ENCODE results near the gene DMRTC1B. TPM values are rescaled to one million over a fixed set of nuclear protein-coding genes. Genes with fewer than 3 reads are reported as not detected.
"Not testable (repeated sequence)": the region's sequence is repeated elsewhere in the genome, so short reads cannot be mapped to it uniquely, and the experiment has no call there.

Gene DMRTC1B
- 0.53 TPM for total RNA-seq
- long read RNA-seq: 0 reads

GRCh38 chrX:72776653-72777466, at the start of gene DMRTC1B:
DMRTC1B (plus strand) TSS chrX:72776890; CDS start chrX:72845136, 68,246 bp downstream.
- H3K27me3 ChIP-seq (ENCODE audit: low read depth); H3K4me3 ChIP-seq; intact Hi-C loops (cut with DNase I); DNase-seq; H3K4me1 ChIP-seq; H3K9me3 ChIP-seq; H3K36me3 ChIP-seq; H3K27ac ChIP-seq: not testable (repeated sequence)
- ATAC-seq: peak; percentile 91 to 93

- DNase-seq: no peak
- H3K4me3 ChIP-seq: no peak overlapping the region
- no peaks in the 10 kb centered on the region for H3K4me1 ChIP-seq
- intact Hi-C loops (cut with DNase I): no loop called here
- no peaks in the 10 kb centered on the region for H3K27me3 ChIP-seq (ENCODE audit: low read depth)
- TF ChIP-seq, protein P1, sequence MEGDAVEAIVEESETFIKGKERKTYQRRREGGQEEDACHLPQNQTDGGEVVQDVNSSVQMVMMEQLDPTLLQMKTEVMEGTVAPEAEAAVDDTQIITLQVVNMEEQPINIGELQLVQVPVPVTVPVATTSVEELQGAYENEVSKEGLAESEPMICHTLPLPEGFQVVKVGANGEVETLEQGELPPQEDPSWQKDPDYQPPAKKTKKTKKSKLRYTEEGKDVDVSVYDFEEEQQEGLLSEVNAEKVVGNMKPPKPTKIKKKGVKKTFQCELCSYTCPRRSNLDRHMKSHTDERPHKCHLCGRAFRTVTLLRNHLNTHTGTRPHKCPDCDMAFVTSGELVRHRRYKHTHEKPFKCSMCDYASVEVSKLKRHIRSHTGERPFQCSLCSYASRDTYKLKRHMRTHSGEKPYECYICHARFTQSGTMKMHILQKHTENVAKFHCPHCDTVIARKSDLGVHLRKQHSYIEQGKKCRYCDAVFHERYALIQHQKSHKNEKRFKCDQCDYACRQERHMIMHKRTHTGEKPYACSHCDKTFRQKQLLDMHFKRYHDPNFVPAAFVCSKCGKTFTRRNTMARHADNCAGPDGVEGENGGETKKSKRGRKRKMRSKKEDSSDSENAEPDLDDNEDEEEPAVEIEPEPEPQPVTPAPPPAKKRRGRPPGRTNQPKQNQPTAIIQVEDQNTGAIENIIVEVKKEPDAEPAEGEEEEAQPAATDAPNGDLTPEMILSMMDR (IDR thresholded peaks at IDR 0.05): no peak
- ATAC-seq: no peak
- H3K36me3 ChIP-seq: no peaks in the 10 kb centered on the region
- no peak overlapping the region for H3K27ac ChIP-seq
- no peaks in the 10 kb centered on the region for H3K9me3 ChIP-seq
Observed at GRCh38 chrX:72727846-72728245, 48.8 kb upstream of the DMRTC1B start.

- ATAC-seq; H3K36me3 ChIP-seq; DNase-seq; H3K4me1 ChIP-seq; H3K9me3 ChIP-seq; intact Hi-C loops (cut with DNase I); H3K27ac ChIP-seq; H3K27me3 ChIP-seq (ENCODE audit: low read depth); H3K4me3 ChIP-seq: not testable (repeated sequence)
Observed at GRCh38 chrX:72733636-72734035, 43.1 kb upstream of the DMRTC1B start.

GRCh38 chrX:72735561-72735960, 41.1 kb upstream of the DMRTC1B start:
- no peak for ATAC-seq
- Histone ChIP-seq H3K9me3 (no peaks in the 10 kb centered on the region), H3K27ac (no peak overlapping the region), H3K36me3 (no peaks in the 10 kb centered on the region), H3K4me3 (no peak overlapping the region), H3K4me1 (no peaks in the 10 kb centered on the region), H3K27me3 (ENCODE audit: low read depth) (no peaks in the 10 kb centered on the region)
- intact Hi-C loops (cut with DNase I): no loop called here
- TF ChIP-seq, protein P1 (IDR thresholded peaks at IDR 0.05): no peak
- no peak for DNase-seq

- H3K36me3 ChIP-seq; ATAC-seq; H3K27me3 ChIP-seq (ENCODE audit: low read depth); intact Hi-C loops (cut with DNase I); H3K4me1 ChIP-seq; H3K27ac ChIP-seq; H3K4me3 ChIP-seq; H3K9me3 ChIP-seq; DNase-seq: not testable (repeated sequence)
Observed at GRCh38 chrX:72745546-72745945, 31.1 kb upstream of the DMRTC1B start.

DNA sequence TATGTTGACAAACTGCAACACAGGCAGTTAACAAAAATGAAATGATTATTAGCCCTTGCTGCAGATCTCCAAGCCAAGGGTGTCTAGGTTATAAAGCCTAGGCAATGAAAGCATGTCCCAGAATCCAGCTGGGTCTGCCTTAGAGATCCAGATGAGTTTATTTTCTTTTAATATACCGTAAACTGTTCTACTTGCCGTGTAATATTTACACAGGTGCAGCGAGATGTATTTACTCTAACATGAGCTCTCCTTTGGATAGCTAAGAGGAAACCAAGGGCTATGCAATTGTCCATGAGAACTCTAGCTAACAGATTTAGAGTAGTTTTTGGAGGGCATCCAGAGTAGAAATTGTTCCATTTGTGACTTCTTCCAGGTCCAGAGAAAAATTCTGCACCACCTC, 28.1 kb upstream of the DMRTC1B start:
- intact Hi-C loops (cut with DNase I); H3K9me3 ChIP-seq; H3K27me3 ChIP-seq (ENCODE audit: low read depth); H3K4me3 ChIP-seq; H3K36me3 ChIP-seq; H3K4me1 ChIP-seq; DNase-seq; ATAC-seq; H3K27ac ChIP-seq: not testable (repeated sequence)

DNA sequence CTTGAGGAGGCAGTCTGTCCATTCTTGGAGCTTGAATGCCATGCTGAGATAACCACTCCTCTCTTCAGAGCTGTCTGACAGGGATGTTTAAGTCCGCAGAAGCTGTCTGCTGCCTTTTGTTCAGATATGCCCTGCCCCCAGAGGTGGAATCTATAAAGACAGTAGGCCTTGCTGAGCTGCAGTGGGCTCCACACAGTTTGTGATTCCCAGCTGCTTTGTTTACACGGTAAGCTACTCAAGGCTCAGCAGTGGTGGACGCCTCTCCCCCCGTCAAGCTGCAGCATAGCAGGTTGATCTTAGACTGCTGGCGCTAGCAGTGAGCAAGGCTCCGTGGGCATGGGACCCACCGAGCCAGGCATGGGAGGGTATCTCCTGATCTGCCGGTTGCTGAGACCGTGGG, 16.2 kb upstream of the DMRTC1B start:
- ATAC-seq; H3K27me3 ChIP-seq (ENCODE audit: low read depth); intact Hi-C loops (cut with DNase I); H3K4me3 ChIP-seq; DNase-seq; H3K9me3 ChIP-seq; H3K27ac ChIP-seq; H3K4me1 ChIP-seq; H3K36me3 ChIP-seq: not testable (repeated sequence)

DNA sequence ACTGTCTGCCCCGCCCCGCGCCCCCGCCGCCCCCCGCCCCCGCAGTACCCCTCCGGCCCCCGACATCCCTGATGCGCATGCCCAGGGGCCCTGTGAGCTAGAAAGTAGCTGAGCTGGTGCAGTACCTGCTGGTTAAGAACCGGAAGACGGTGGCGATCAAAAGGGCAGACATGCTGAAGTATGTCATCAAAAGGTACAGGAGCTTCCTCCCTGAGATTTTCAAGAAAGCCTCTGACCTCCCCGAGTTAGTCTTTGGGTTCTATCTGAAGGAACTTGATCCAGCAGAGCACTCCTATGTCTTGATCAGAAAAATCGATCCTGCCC, 739 bp downstream of the DMRTC1B start:
- peak; percentile 73 to 76 for ATAC-seq
- H3K27ac ChIP-seq; H3K4me1 ChIP-seq; H3K27me3 ChIP-seq (ENCODE audit: low read depth); intact Hi-C loops (cut with DNase I); H3K36me3 ChIP-seq; H3K4me3 ChIP-seq; DNase-seq; H3K9me3 ChIP-seq: not testable (repeated sequence)

GRCh38 chrX:72778146-72778545, 1.5 kb downstream of the DMRTC1B start:
- intact Hi-C loops (cut with DNase I); H3K9me3 ChIP-seq; ATAC-seq; DNase-seq; H3K27me3 ChIP-seq (ENCODE audit: low read depth); H3K4me1 ChIP-seq; H3K4me3 ChIP-seq; H3K36me3 ChIP-seq; H3K27ac ChIP-seq: not testable (repeated sequence)

DNA sequence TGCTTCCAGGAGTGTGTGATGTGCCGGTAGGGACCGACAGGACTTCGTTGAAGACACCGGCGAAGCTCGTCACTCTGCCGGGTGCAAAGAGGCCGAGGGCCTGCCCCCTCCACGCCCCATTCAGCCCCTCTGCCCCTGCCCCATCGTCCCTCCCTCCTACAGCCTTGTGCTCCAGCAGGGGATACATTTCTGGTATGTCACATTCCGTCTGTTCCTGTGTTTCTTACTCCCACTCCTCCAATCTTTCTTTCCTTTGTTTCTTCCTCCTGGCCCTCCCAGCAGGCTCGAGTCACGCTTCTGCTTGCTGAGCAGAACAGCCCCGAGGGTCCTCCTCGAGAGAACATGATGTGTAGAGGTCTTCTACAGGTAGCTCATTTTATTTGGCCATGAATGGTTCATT, 5.9 kb downstream of the DMRTC1B start, which contains the start of gene FAM236B:
TSS of gene FAM236B (minus strand) at position 101 of the 400 bp plus-strand sequence. CDS start at position 1, 100 bp downstream.
- H3K36me3 ChIP-seq; ATAC-seq; H3K4me3 ChIP-seq; H3K9me3 ChIP-seq; DNase-seq; H3K27me3 ChIP-seq (ENCODE audit: low read depth); intact Hi-C loops (cut with DNase I); H3K4me1 ChIP-seq; H3K27ac ChIP-seq: not testable (repeated sequence)

DNA sequence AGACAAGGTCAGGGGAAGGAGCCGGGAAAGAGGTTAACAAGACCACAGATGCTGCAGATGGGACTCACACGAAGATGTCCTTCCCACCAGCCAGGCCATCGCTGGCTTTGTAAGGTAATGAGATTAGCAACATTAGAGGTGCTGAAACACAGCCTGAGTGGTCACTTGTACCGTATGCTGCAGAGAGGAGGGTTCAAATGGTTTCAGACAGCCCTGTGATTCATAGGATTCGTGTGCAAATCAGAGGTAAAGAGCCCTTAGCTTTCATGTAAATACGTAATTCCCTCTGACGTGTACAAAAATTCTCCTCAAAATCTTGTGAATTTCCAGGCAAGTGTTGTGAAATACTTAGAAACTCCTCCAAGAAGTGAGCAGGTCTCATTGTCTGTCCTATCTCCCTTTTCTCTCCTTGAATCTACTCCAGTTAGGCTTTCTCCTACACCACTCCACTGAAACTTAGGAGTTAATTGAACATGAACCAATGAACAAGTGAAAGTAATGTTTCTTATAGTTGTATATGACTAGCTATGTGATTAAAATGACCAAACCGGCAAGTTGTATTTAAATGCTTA, 6.8 kb downstream of the DMRTC1B start:
- DNase-seq; H3K27me3 ChIP-seq (ENCODE audit: low read depth); H3K27ac ChIP-seq; H3K36me3 ChIP-seq; H3K9me3 ChIP-seq; H3K4me3 ChIP-seq; intact Hi-C loops (cut with DNase I); H3K4me1 ChIP-seq: not testable (repeated sequence)
- peak; percentile 58 to 77 for ATAC-seq

DNA sequence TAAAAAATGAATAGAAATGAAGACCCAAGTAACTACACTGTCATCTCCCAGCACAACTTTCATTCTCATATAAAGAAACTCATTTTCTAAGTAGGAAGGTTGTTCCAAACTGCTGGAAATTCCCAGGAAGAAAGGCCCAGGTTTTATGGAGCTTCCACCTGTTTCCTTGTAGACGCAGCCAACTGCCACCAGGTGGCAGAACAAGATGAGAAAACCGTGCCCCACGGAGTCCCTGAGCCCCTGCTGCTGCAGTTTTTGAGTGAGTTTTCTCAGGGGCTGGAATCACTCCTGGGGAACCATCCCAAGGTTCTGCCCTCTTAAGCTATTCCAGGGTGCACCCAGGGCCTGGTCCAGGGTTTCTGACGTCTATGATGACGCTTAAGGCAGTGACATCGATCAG, 7.3 kb downstream of the DMRTC1B start:
- H3K4me1 ChIP-seq; DNase-seq; H3K27me3 ChIP-seq (ENCODE audit: low read depth); intact Hi-C loops (cut with DNase I); H3K4me3 ChIP-seq; H3K27ac ChIP-seq; H3K36me3 ChIP-seq; H3K9me3 ChIP-seq: not testable (repeated sequence)
- peak in 1 of 2 donors; percentile 67 for ATAC-seq

All from lower lobe of right lung (tissue), 2 donors.